ENCODE measurements around the gene HINT2. TPM values are rescaled to one million over a fixed set of nuclear protein-coding genes. Genes with fewer than 3 reads are reported as not detected.

Gene HINT2
- total RNA-seq, 1 donor from 2014 or later, result 21.8 TPM

GRCh38 chr9:35854091-35854762, 39.4 kb upstream of the HINT2 start:
- no peak overlapping the region for H3K27ac ChIP-seq
- no peaks in the 10 kb centered on the region for H3F3A ChIP-seq (ENCODE audit: low read depth)
- peaks cover 5% of the 10 kb centered on the region for H4K20me1 ChIP-seq (ENCODE audit: low read depth)
- Mint-ChIP-seq H3K4me3 (no peak overlapping the region), H3K27me3 (ENCODE audit: insufficient read depth, low read depth) (peaks cover 3% of the 10 kb centered on the region), H3K4me1 (no peaks in the 10 kb centered on the region), H3K9me3 (no peaks in the 10 kb centered on the region), H3K27ac (peak overlapping the region; percentile 29), H3K36me3 (peaks cover 7% of the 10 kb centered on the region)
- no peaks in the 10 kb centered on the region for H3K9me3 ChIP-seq (ENCODE audit: low read depth)
- no peak overlapping the region for H3K9ac ChIP-seq
- H3K36me3 ChIP-seq, result no peaks in the 10 kb centered on the region
- TF ChIP-seq EZH2 (IDR thresholded peaks at IDR 0.05) (no peak), CTCF (IDR thresholded peaks at IDR 0.05) (no peak), EZH2phosphoT487 (IDR thresholded peaks at IDR 0.05) (no peak)
- no peak overlapping the region for H2AFZ ChIP-seq (replicated peaks)
- no peaks in the 10 kb centered on the region for H3K4me1 ChIP-seq
- no peak for DNase-seq (ENCODE audit: low spot score)
- no peak overlapping the region for H3K4me2 ChIP-seq
- no peak overlapping the region for H3K4me3 ChIP-seq
- no peaks in the 10 kb centered on the region for H3K27me3 ChIP-seq
- H3K79me2 ChIP-seq (ENCODE audit: low read depth), result no peaks in the 10 kb centered on the region

DNA sequence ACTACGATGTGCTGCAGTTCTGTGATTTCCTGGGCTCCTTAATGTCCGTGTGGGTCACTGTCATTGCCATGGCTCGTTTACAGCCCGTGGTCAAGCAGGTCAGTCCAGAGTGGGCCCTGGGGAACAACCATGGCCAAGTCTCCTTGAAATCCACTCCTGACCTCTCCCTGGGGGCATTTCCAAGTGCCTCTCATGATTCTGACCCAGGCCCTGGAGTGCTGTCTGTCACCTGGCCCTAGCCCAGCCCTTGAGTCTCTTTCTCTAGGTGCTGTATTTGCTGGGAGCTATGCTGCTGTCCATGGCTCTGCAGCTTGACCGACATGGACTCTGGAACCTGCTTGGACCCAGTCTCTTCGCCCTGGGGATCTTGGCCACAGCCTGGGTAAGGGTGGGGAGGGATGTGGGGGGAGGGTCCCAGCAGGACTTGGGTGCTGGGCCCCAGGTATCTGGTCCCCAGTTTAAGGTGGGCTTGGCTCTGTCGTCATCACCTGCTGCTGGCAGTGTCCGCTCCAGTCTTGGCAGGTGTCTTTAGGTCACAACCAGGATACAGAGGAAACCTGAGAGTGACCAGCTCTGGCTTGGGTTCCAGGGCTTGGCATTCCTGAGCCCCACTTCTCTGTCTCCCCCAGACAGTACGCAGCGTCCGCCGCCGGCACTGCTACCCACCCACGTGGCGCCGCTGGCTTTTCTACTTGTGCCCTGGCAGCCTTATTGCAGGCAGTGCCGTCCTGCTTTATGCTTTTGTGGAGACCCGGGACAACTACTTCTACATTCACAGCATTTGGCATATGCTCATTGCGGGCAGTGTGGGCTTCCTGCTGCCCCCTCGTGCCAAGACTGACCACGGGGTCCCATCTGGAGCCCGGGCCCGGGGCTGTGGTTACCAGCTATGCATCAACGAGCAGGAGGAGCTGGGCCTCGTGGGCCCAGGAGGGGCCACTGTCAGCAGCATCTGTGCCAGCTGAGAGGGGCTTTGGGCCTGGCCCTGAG, 38.3 kb upstream of the HINT2 start:
- Mint-ChIP-seq H3K36me3 (peaks cover 10% of the 10 kb centered on the region), H3K27me3 (ENCODE audit: insufficient read depth, low read depth) (peaks cover 3% of the 10 kb centered on the region), H3K27ac (no peak overlapping the region), H3K4me3 (no peak overlapping the region), H3K9me3 (no peaks in the 10 kb centered on the region), H3K4me1 (no peaks in the 10 kb centered on the region)
- Histone ChIP-seq H3K27me3 (no peaks in the 10 kb centered on the region), H3K4me3 (no peak overlapping the region), H4K20me1 (ENCODE audit: low read depth) (peaks cover 5% of the 10 kb centered on the region), H3K4me1 (no peaks in the 10 kb centered on the region), H3K79me2 (ENCODE audit: low read depth) (no peaks in the 10 kb centered on the region), H3K9ac (no peak overlapping the region), H3K9me3 (ENCODE audit: low read depth) (no peaks in the 10 kb centered on the region), H2AFZ (replicated peaks) (no peak overlapping the region), H3K27ac (no peak overlapping the region), H3K36me3 (no peaks in the 10 kb centered on the region), H3F3A (ENCODE audit: low read depth) (no peaks in the 10 kb centered on the region), H3K4me2 (no peak overlapping the region)
- TF ChIP-seq EZH2phosphoT487 (IDR thresholded peaks at IDR 0.05), result no peak
- TF ChIP-seq CTCF (IDR thresholded peaks at IDR 0.05), result no peak
- no peak for TF ChIP-seq EZH2 (IDR thresholded peaks at IDR 0.05)
- DNase-seq (ENCODE audit: low spot score), result no peak

DNA sequence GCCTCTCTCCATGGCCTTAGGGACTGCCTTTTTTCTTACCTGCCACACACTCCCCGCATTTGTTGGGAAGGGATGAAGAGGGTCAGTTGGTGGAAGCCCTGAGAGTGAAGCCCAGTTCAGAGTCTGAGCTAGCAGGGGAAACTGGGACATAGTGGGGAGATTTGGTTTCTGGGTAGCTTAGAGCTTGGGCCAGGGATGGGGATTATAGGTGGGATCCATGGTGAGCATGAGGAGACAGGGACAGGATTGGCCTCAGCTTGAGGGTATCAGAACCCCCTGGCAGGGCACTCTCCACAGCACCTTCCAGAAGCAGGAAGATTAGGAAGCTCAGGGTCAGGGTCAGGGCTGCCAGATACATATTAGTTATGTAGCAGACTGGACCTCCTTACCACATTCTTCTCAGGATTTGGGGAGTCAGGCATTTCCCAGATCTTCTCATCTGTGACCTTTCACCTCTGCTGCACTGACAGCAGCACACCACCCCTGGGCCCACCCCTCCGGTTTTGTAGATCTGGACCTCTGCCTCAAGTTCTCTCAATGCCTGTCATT, 37.5 kb upstream of the HINT2 start:
- no peak for DNase-seq (ENCODE audit: low spot score)
- H3K9ac ChIP-seq, result no peak overlapping the region
- H2AFZ ChIP-seq (replicated peaks), result no peak overlapping the region
- no peak overlapping the region for H3K4me2 ChIP-seq
- no peaks in the 10 kb centered on the region for H3K4me1 ChIP-seq
- H4K20me1 ChIP-seq (ENCODE audit: low read depth), result peaks cover 5% of the 10 kb centered on the region
- no peak overlapping the region for H3K4me3 ChIP-seq
- no peaks in the 10 kb centered on the region for H3K9me3 Mint-ChIP-seq
- peaks cover 3% of the 10 kb centered on the region for H3K27me3 Mint-ChIP-seq (ENCODE audit: insufficient read depth, low read depth)
- no peaks in the 10 kb centered on the region for H3F3A ChIP-seq (ENCODE audit: low read depth)
- H3K36me3 Mint-ChIP-seq, result peaks cover 16% of the 10 kb centered on the region
- no peak overlapping the region for H3K27ac Mint-ChIP-seq
- no peaks in the 10 kb centered on the region for H3K4me1 Mint-ChIP-seq
- H3K79me2 ChIP-seq (ENCODE audit: low read depth), result no peaks in the 10 kb centered on the region
- H3K9me3 ChIP-seq (ENCODE audit: low read depth), result no peaks in the 10 kb centered on the region
- TF ChIP-seq CTCF (IDR thresholded peaks at IDR 0.05), result no peak
- no peak overlapping the region for H3K27ac ChIP-seq
- H3K36me3 ChIP-seq, result no peaks in the 10 kb centered on the region
- peaks cover 4% of the 10 kb centered on the region for H3K27me3 ChIP-seq
- no peak overlapping the region for H3K4me3 Mint-ChIP-seq
